Suprapubic skin (tissue), 4 donors: ENCODE results near the gene ITSN2.

Source experiments
- CTCF ChIP-seq, 2 donors: fragments of 200-600 bp in 1 of 2; fragments of 450-650 bp in 1 of 2; sonication (generic) in 1 of 2; IDR thresholded peaks; one replicate each; pipeline ENCODE4 v1.5.1; 2016 to 2019; ENCODE audit warnings: antibody characterized with exemption in 2 of 2, mild to moderate bottlenecking in 1 of 2, moderate library complexity in 1 of 2
- EP300 ChIP-seq: sonication (generic); formaldehyde crosslinking; IDR thresholded peaks from one replicate; pipeline ENCODE4 v1.6.1; 2017; ENCODE audit warnings: antibody characterized with exemption
- POLR2AphosphoS5 ChIP-seq, 3 donors: sonication (generic); formaldehyde crosslinking; IDR thresholded peaks; one replicate each; pipeline ENCODE4 v1.6.1; 2017; ENCODE audit warnings: antibody characterized with exemption in 3 of 3

DNA sequence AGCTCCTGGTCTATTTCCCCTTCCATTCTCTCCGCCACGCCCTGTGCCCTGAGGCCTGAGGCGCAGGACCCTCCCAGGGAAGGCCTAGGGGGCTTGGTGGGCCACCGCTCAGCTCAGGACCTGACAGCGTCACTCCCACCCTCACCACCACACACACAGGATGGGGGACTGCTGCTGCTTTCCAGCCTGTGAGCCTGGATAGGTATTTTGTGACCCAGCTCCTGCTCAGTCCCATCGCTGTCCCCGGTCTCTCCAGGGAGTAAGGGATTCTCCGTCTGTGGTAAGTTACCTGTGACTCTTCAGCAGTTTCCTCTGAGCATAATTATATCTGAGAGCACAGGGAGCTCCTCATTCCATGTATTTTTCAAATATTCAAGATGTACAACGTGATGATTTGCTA, 169.2 kb downstream of the ITSN2 start:
- TF ChIP-seq CTCF (IDR thresholded peaks at IDR 0.05), result no peak
- no peak for TF ChIP-seq POLR2AphosphoS5 (IDR thresholded peaks at IDR 0.05)
- TF ChIP-seq EP300, result no peak
